ENCODE data around the gene MRPL33. TPM values are rescaled to one million over a fixed set of nuclear protein-coding genes. Genes with fewer than 3 reads are reported as not detected.

Gene MRPL33
- total and polyA plus RNA-seq, 4 donors: 59.9 to 174 (median 123) TPM

GRCh38 chr2:27728081-27728858 lies 43.2 kb upstream of the MRPL33 start:
- no peak for TF ChIP-seq CTCF (IDR thresholded peaks at IDR 0.05; ENCODE audit: control extremely low read depth, extremely low read depth)
- DNase-seq: no peak
- H3K27me3 ChIP-seq (ENCODE audit: control insufficient read depth in 3 of 3, insufficient read depth in 3 of 3, low read length in 2 of 3): no peaks in the 10 kb centered on the region
- no peaks in the 10 kb centered on the region for H3K9me3 ChIP-seq (ENCODE audit: control insufficient read depth in 4 of 4, insufficient read depth in 3 of 4, low read length in 3 of 4)
- H3K4me3 ChIP-seq: no peak overlapping the region
- H3K9ac ChIP-seq (ENCODE audit: insufficient read depth in 1 of 2, low read length in 2 of 2): no peak overlapping the region
- WGBS, 2 donors: 71 to 72% methylated on average over 5 of the region's 5 CpGs
- peak overlapping the region in 1 of 2 donors; percentile 61 for H3K27ac ChIP-seq (ENCODE audit: low read depth in 1 of 2, low read length in 1 of 2)
- peaks cover 0 to 26% (median 3%) of the 10 kb centered on the region in 5 donors for H3K4me1 ChIP-seq (ENCODE audit: control insufficient read depth in 5 of 5, insufficient read depth in 5 of 5, low read length in 5 of 5)
- no peaks in the 10 kb centered on the region for H3K36me3 ChIP-seq (ENCODE audit: control insufficient read depth in 4 of 4, insufficient read depth in 4 of 4, low read length in 4 of 4)
- no peak for ATAC-seq (ENCODE audit: insufficient read depth, low FRiP score)

- Histone ChIP-seq H3K27me3 (ENCODE audit: control insufficient read depth in 3 of 3, insufficient read depth in 3 of 3, low read length in 2 of 3) (no peaks in the 10 kb centered on the region), H3K4me1 (ENCODE audit: control insufficient read depth in 5 of 5, insufficient read depth in 5 of 5, low read length in 5 of 5) (peaks cover 0 to 21% (median 0%) of the 10 kb centered on the region in 5 donors), H3K4me3 (no peak overlapping the region), H3K27ac (ENCODE audit: low read depth in 1 of 2, low read length in 1 of 2) (peak overlapping the region in 1 of 2 donors; percentile 81), H3K36me3 (ENCODE audit: control insufficient read depth in 4 of 4, insufficient read depth in 4 of 4, low read length in 4 of 4) (no peaks in the 10 kb centered on the region), H3K9ac (ENCODE audit: insufficient read depth in 1 of 2, low read length in 2 of 2) (no peak overlapping the region), H3K9me3 (ENCODE audit: control insufficient read depth in 4 of 4, insufficient read depth in 3 of 4, low read length in 3 of 4) (no peaks in the 10 kb centered on the region)
- WGBS, 2 donors: 44 to 70% methylated on average over 4 of the region's 4 CpGs
- DNase-seq (no peak), ATAC-seq (ENCODE audit: insufficient read depth, low FRiP score) (no peak)
- TF ChIP-seq CTCF (IDR thresholded peaks at IDR 0.05; ENCODE audit: control extremely low read depth, extremely low read depth): no peak
These were observed 42.3 kb upstream of the MRPL33 start for GRCh38 chr2:27729198-27729597.

- H3K4me3 ChIP-seq: no peak overlapping the region
- DNase-seq: no peak
- H3K9ac ChIP-seq (ENCODE audit: insufficient read depth in 1 of 2, low read length in 2 of 2): no peak overlapping the region
- H3K36me3 ChIP-seq (ENCODE audit: control insufficient read depth in 4 of 4, insufficient read depth in 4 of 4, low read length in 4 of 4): no peaks in the 10 kb centered on the region
- H3K9me3 ChIP-seq (ENCODE audit: control insufficient read depth in 4 of 4, insufficient read depth in 3 of 4, low read length in 3 of 4): no peaks in the 10 kb centered on the region
- TF ChIP-seq CTCF (IDR thresholded peaks at IDR 0.05; ENCODE audit: control extremely low read depth, extremely low read depth): no peak
- no peaks in the 10 kb centered on the region for H3K27me3 ChIP-seq (ENCODE audit: control insufficient read depth in 3 of 3, insufficient read depth in 3 of 3, low read length in 2 of 3)
- 97% methylated on average over 4 of the region's 4 CpGs for WGBS, 2 donors
- H3K4me1 ChIP-seq (ENCODE audit: control insufficient read depth in 5 of 5, insufficient read depth in 5 of 5, low read length in 5 of 5): peaks cover 0 to 21% (median 0%) of the 10 kb centered on the region in 5 donors
- peak overlapping the region; percentile 45 to 81 for H3K27ac ChIP-seq (ENCODE audit: low read depth in 1 of 2, low read length in 1 of 2)
- no peak for ATAC-seq (ENCODE audit: insufficient read depth, low FRiP score)
These were observed 41.9 kb upstream of the MRPL33 start for GRCh38 chr2:27729614-27730013.
